ENCODE results near the gene GRM1.

Gene GRM1

DNA sequence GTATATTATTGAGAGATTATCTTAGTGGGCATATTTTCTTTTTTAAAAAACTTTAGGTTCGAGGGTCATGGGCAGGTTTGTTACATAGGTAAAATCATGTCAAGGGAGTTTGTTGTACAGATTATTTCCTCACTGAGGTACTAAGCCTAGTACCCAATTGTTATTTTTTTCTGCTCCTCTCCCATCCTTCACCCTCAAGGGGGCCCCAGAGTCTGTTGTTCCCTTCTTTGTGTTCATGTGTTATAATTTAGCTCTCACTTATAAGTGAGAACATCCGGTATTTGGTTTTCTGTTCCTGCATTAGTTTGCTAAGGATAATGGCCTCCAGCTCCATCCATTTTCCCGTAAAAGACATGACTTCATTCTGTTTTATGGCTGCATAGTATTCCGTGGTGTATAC, 266.8 kb downstream of the GRM1 start:
- TF ChIP-seq, protein P1, sequence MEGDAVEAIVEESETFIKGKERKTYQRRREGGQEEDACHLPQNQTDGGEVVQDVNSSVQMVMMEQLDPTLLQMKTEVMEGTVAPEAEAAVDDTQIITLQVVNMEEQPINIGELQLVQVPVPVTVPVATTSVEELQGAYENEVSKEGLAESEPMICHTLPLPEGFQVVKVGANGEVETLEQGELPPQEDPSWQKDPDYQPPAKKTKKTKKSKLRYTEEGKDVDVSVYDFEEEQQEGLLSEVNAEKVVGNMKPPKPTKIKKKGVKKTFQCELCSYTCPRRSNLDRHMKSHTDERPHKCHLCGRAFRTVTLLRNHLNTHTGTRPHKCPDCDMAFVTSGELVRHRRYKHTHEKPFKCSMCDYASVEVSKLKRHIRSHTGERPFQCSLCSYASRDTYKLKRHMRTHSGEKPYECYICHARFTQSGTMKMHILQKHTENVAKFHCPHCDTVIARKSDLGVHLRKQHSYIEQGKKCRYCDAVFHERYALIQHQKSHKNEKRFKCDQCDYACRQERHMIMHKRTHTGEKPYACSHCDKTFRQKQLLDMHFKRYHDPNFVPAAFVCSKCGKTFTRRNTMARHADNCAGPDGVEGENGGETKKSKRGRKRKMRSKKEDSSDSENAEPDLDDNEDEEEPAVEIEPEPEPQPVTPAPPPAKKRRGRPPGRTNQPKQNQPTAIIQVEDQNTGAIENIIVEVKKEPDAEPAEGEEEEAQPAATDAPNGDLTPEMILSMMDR (IDR thresholded peaks at IDR 0.05; ENCODE audit: low read depth, low read length): no peak

DNA sequence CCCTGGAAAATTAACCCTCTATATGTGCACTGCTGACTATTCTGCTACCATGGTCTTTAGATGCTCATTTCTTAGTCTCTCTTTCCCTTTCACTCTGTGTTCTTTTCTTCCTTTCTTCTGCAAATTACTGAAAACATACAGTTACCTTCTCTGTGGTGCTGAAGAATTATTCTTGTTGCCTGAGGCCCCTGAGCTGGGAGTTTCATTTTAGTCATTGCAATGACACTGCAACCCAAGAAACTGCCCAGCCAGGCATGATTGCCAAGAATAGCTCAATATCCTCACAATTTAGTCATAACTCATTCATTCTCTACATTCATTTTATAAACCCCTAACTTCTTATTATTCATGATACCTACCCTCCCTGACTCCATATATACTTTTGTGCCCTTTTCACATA, 269.0 kb downstream of the GRM1 start:
- H3K4me3 ChIP-seq (ENCODE audit: low read depth, low read length): no peak overlapping the region
- TF ChIP-seq, protein P1 (IDR thresholded peaks at IDR 0.05; ENCODE audit: low read depth, low read length): no peak

More for the DNA sequence above, 266.8 kb downstream of the GRM1 start:
- H3K4me3 ChIP-seq (ENCODE audit: low read depth, low read length): no peak overlapping the region

DNA sequence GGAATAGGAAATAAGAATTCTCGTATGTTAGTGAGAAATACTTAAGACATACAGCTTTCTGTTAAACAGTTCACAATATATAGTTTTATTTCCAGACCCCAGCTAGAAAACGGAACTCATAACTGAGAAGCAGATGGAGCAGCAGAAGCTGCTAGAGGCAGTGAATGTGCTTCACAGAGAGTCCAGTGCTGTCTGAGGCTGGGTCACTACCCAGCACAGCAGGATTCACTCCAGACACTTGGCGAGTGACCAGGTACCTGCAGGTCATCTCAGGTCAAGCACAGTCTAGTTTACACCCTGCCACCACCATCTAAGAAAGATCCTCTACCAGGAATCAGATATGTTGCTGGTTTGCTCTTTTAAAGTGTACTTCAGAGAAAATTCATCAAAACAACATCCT, 271.7 kb downstream of the GRM1 start:
- TF ChIP-seq, protein P1 (IDR thresholded peaks at IDR 0.05; ENCODE audit: low read depth, low read length): no peak
- H3K4me3 ChIP-seq (ENCODE audit: low read depth, low read length): no peak overlapping the region

DNA sequence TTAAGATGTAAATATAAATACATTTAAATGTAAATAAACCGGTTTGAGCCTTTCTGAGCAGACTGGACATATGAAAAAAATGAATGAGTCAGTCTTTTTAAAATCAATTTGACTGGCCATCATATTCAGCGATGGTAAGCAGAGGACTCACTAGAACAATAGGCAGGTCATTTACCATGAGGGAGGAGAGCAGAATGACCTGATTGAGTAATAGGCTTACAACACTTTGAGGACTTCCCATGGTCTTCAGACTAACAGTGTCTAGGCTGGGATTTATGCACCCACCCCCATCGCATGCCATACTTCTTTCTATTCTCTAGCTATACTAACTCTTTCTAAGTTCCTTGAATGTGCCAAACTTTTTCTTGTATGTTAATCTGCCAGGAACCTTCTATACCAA, 272.9 kb downstream of the GRM1 start:
- TF ChIP-seq, protein P1 (IDR thresholded peaks at IDR 0.05; ENCODE audit: low read depth, low read length): no peak
- no peak overlapping the region for H3K4me3 ChIP-seq (ENCODE audit: low read depth, low read length)

DNA sequence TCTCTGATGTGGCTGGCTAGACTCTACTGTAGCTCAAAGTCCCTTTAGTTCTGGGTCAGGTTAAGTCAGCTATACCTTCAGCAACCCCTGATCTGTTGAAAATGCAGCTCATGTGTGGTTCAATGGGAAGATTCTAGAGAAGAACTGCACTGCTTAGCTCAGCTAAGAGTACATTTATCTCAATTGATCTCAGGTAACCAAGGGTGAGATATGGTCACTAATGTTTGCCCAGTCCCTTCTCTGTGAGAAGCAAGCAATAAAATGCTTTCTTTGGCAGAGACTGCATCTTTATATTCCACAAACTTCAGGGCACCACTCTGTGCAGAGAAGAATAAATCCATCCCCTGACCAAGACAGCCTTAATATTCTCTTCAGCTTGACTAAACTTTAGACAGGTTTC, 274.1 kb downstream of the GRM1 start:
- TF ChIP-seq, protein P1 (IDR thresholded peaks at IDR 0.05; ENCODE audit: low read depth, low read length): no peak
- H3K4me3 ChIP-seq (ENCODE audit: low read depth, low read length): no peak overlapping the region

DNA sequence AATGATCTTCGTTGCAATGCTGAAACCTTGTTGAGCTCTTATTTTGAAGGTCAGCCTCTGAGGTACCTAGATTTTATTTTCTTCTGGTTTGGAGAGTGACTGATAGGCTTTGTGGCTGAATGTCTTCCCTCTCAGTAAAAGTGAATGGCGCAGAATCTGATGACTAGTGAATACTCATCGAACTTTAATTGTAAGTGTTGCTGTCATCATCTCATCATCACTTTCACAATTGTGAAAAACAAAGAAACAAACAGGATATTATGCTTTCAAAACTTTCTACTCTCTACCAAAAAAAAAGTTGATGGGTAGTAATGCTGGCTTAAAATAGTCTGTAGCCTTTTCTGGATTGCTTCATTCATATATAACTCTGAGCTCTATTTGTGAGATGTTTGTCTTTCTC, 275.3 kb downstream of the GRM1 start:
- no peak overlapping the region for H3K4me3 ChIP-seq (ENCODE audit: low read depth, low read length)
- TF ChIP-seq, protein P1 (IDR thresholded peaks at IDR 0.05; ENCODE audit: low read depth, low read length): no peak

DNA sequence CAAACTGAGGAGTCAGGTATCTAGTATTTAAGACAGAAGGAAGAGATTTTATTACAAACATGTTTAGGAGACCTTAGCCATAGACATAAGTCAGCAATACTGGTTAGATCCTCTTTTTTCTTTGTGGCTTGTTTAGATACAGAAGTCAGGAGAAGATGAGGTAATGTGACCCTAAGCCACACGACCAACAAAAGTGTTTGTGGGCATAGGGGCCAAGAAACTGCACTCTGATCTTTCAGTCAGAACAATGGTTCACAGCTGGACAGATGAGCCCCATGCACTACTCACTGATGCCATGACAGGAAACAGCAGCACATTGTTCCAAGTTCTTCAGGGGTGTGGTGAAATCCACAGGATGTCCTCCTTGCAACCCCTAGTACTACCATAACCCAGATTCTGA, 276.2 kb downstream of the GRM1 start:
- TF ChIP-seq, protein P1 (IDR thresholded peaks at IDR 0.05; ENCODE audit: low read depth, low read length): no peak
- H3K4me3 ChIP-seq (ENCODE audit: low read depth, low read length): no peak overlapping the region
